HEK293T (cell line): ENCODE measurements around the gene SECISBP2.
"Not testable (repeated sequence)": the region's sequence is repeated elsewhere in the genome, so short reads cannot be mapped to it uniquely, and the experiment has no call there.

Experiments
- CTCF ChIA-PET: fragments of 350-600 bp; formaldehyde crosslinking; extraction: SDS; loops from one replicate; lab custom pipeline; 2021; ENCODE audit warnings: antibody characterized with exemption, inconsistent platforms; lab: Yijun Ruan, JAX
- POLR2A ChIA-PET: fragments of 350-600 bp; formaldehyde crosslinking; extraction: SDS; loops from one replicate; lab custom pipeline; 2020; ENCODE audit warnings: antibody characterized with exemption, inconsistent platforms; lab: Yijun Ruan, JAX
- DNase-seq: peaks from one replicate; pipeline ENCODE4 v3.0.0; 2012; ENCODE audit warnings: mixed read lengths; ENCODE audit errors: extremely low spot score
- ARNT ChIP-seq: fragments of 450-650 bp; IDR thresholded peaks from 2 replicates; pipeline ENCODE4 v1.6.1; 2017; ENCODE audit warnings: mild to moderate bottlenecking
- BHLHE40 ChIP-seq: fragments of 450-650 bp; IDR thresholded peaks from 2 replicates; pipeline ENCODE4 v1.6.1; 2016; ENCODE audit warnings: mild to moderate bottlenecking, moderate library complexity, borderline replicate concordance
- CTBP1 ChIP-seq: fragments of 450-650 bp; IDR thresholded peaks from 2 replicates; pipeline ENCODE4 v1.6.1; 2016; ENCODE audit warnings: borderline replicate concordance
- ELF4 ChIP-seq: fragments of 450-650 bp; IDR thresholded peaks from 2 replicates; pipeline ENCODE4 v1.6.1; 2017; ENCODE audit warnings: antibody characterized with exemption
- FOXA1 ChIP-seq: fragments of 450-650 bp; IDR thresholded peaks from 2 replicates; pipeline ENCODE4 v1.6.1; 2016; ENCODE audit warnings: mild to moderate bottlenecking
- FOXK2 ChIP-seq: fragments of 450-650 bp; IDR thresholded peaks from 2 replicates; pipeline ENCODE4 v1.6.1; 2016; ENCODE audit warnings: mild to moderate bottlenecking
- FOXM1 ChIP-seq: fragments of 450-650 bp; IDR thresholded peaks from 2 replicates; pipeline ENCODE4 v1.6.1; 2017; ENCODE audit warnings: mild to moderate bottlenecking, borderline replicate concordance
- HDGF ChIP-seq: fragments of 450-650 bp; IDR thresholded peaks from 2 replicates; pipeline ENCODE4 v1.6.1; 2017; ENCODE audit warnings: antibody characterized with exemption, borderline replicate concordance
- L3MBTL2 ChIP-seq: fragments of 450-650 bp; conservative IDR thresholded peaks from 2 replicates; pipeline ENCODE4 v1.6.1; 2016; ENCODE audit warnings: mild to moderate bottlenecking
- LEF1 ChIP-seq: fragments of 450-650 bp; IDR thresholded peaks from 2 replicates; pipeline ENCODE4 v1.6.1; 2017; ENCODE audit warnings: mild to moderate bottlenecking, borderline replicate concordance
- NFRKB ChIP-seq: fragments of 450-650 bp; IDR thresholded peaks from 2 replicates; pipeline ENCODE4 v1.6.1; 2016; ENCODE audit warnings: mild to moderate bottlenecking, moderate library complexity
- PKNOX1 ChIP-seq: fragments of 450-650 bp; IDR thresholded peaks from 2 replicates; pipeline ENCODE4 v1.6.1; 2016
- SP1 ChIP-seq: fragments of 450-650 bp; IDR thresholded peaks from 2 replicates; pipeline ENCODE4 v1.6.1; 2017
- SUZ12 ChIP-seq: fragments of 450-650 bp; IDR thresholded peaks from 2 replicates; pipeline ENCODE4 v1.6.1; 2016; ENCODE audit warnings: mild to moderate bottlenecking
- TARDBP ChIP-seq: fragments of 450-650 bp; IDR thresholded peaks from 2 replicates; pipeline ENCODE4 v1.6.1; 2016
- ZNF384 ChIP-seq: fragments of 450-650 bp; IDR thresholded peaks from 2 replicates; pipeline ENCODE4 v1.6.1; 2016

Gene SECISBP2

GRCh38 chr9:89318123-89319014 is at the start of gene SECISBP2:
Gene SECISBP2, plus strand, starts transcription at chr9:89318500. Its CDS starts 77 bp downstream, at chr9:89318577.
- TF ChIP-seq TARDBP (no peak), SP1 (no peak), PKNOX1 (no peak), CTBP1 (no peak), L3MBTL2 (peak; percentile 98), ELF4 (peak; percentile 89), LEF1 (peak; percentile 77; the same call in 1 of the 2 replicates), FOXK2 (no peak), ARNT (no peak)
- DNase-seq, result peak; percentile 82
- CTCF ChIA-PET, result interaction anchor here (0.7 to 1.0 kb wide), 2 partner anchors 8 to 231 kb away, joined by 3 read pairs; no protein-coding TSS in a partner anchor
- POLR2A ChIA-PET, result interaction anchor here (0.6 to 1.4 kb wide), 7 partner anchors 8 to 230 kb away, joined by 3 to 9 read pairs (median 3); no protein-coding TSS in a partner anchor

GRCh38 chr9:89273528-89274279 is 44.6 kb upstream of the SECISBP2 start:
- ChIA-PET POLR2A (no interaction called here), CTCF (no interaction called here)
- no peak for TF ChIP-seq CTBP1
- no peak for TF ChIP-seq PKNOX1
- no peak for TF ChIP-seq SP1
- TF ChIP-seq ZNF384, result no peak
- TF ChIP-seq FOXM1, result no peak
- TF ChIP-seq BHLHE40, result no peak
- TF ChIP-seq NFRKB, result no peak
- no peak for TF ChIP-seq FOXK2
- TF ChIP-seq FOXA1, result no peak
- no peak for TF ChIP-seq ELF4
- no peak for DNase-seq

- ChIA-PET POLR2A (no interaction called here), CTCF (no interaction called here)
- no peak for TF ChIP-seq L3MBTL2
- TF ChIP-seq PKNOX1, result no peak
- TF ChIP-seq CTBP1, result no peak
- TF ChIP-seq LEF1, result no peak
- DNase-seq, result no peak
Measured at GRCh38 chr9:89274838-89275237, 43.5 kb upstream of the SECISBP2 start.

- CTCF ChIA-PET, POLR2A ChIA-PET, DNase-seq: not testable (repeated sequence)
Measured at GRCh38 chr9:89276040-89276439, 42.3 kb upstream of the SECISBP2 start.

- ChIA-PET CTCF (interaction anchor here (0.6 kb wide), 1 partner anchor 174 kb away, joined by 3 read pairs; no protein-coding TSS in a partner anchor), POLR2A (no interaction called here)
- no peak for DNase-seq
- no peak for TF ChIP-seq FOXA1
- no peak for TF ChIP-seq SUZ12
- no peak for TF ChIP-seq FOXK2
- no peak for TF ChIP-seq BHLHE40
- TF ChIP-seq ARNT, result no peak
- TF ChIP-seq SP1, result no peak
- no peak for TF ChIP-seq PKNOX1
- TF ChIP-seq ZNF384, result no peak
- no peak for TF ChIP-seq NFRKB
- TF ChIP-seq LEF1, result no peak
- TF ChIP-seq L3MBTL2, result no peak
- TF ChIP-seq FOXM1, result no peak
- no peak for TF ChIP-seq ELF4
- no peak for TF ChIP-seq TARDBP
- TF ChIP-seq HDGF, result no peak
- TF ChIP-seq CTBP1, result no peak
Measured at GRCh38 chr9:89277043-89277442, 41.3 kb upstream of the SECISBP2 start.
